Measurements from ENCODE around the gene THSD4. TPM values are rescaled to one million over a fixed set of nuclear protein-coding genes. Genes with fewer than 3 reads are reported as not detected.

The THSD4 gene
- total RNA-seq, 2 experiments from 2014 or later, result 0.08 TPM; not detected in 1

DNA sequence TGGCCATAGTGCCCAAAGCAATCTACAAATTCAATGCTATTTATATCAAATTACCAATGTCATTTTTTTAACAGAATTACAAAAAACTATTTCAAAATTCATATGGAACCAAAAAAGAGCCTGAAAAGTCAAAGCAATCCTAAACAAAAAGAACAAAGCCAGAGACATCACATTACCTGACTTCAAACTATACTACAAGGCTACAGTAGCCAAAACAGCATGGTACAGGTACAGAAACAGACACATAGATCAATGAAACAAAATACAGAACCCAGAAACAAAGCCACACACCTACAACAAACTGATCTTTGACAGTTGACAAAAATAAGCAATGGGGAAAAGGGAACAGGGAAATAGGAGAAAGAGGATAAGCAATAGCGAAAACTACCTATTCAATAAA is 26.6 kb upstream of the THSD4 start:
- CTCF ChIA-PET, result no interaction called here
- Mint-ChIP-seq H3K36me3 (ENCODE audit: low read depth) (no peaks in the 10 kb centered on the region), H3K27me3 (peaks cover 2% of the 10 kb centered on the region), H3K27ac (no peak overlapping the region), H3K9me3 (no peaks in the 10 kb centered on the region), H3K4me1 (no peaks in the 10 kb centered on the region), H3K4me3 (no peak overlapping the region)
- DNase-seq, result no peak
- POLR2A ChIA-PET, result no interaction called here

DNA sequence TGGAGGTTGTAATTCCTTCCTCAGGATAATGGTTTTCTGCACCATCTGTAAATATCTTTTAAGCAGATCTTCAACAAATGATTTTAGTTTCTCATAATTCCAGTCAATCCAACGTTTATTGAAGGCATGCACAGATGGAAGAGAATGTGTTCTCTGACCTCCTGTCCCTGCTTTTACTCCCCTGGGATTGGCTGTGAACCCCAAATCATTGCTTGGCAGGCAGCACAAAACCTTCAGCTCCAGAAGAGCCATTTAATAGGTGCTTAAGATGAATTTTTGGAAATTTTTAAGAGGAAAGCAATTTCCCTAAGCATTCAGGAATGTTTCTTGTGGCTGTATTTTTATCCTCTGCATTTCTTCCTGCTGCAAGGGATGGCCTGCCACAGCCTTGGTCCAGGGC is 25.5 kb upstream of the THSD4 start:
- no peaks in the 10 kb centered on the region for H3K4me1 Mint-ChIP-seq
- CTCF ChIA-PET, result no interaction called here
- POLR2A ChIA-PET, result no interaction called here
- no peak for DNase-seq
- H3K27ac Mint-ChIP-seq, result no peak overlapping the region
- H3K9me3 Mint-ChIP-seq, result no peaks in the 10 kb centered on the region
- no peak overlapping the region for H3K4me3 Mint-ChIP-seq
- no peaks in the 10 kb centered on the region for H3K36me3 Mint-ChIP-seq (ENCODE audit: low read depth)
- peaks cover 2% of the 10 kb centered on the region for H3K27me3 Mint-ChIP-seq

DNA sequence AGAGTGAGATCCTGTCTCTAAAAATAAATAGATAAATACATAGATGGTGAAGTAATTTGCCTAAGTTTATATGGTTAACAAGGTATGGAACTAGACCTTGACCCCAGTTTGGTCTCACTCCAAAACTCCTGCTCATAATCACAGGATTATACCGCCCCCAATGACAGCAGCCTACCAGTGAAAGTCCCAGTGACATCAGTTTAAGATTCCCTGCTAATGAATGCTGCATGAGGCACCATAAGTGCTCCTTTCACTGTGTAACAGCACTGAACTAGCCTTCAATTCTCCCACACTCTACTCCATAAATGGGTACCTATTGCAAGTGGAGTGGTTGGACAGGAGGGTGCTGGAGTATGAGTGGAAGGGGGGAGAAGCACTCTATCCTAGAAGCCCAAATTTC is 23.7 kb upstream of the THSD4 start:
- ChIA-PET CTCF (no interaction called here), POLR2A (no interaction called here)
- Mint-ChIP-seq H3K27me3 (peaks cover 2% of the 10 kb centered on the region), H3K4me1 (no peaks in the 10 kb centered on the region), H3K4me3 (no peak overlapping the region), H3K36me3 (ENCODE audit: low read depth) (no peaks in the 10 kb centered on the region), H3K27ac (no peak overlapping the region), H3K9me3 (no peaks in the 10 kb centered on the region)
- DNase-seq, result no peak

DNA sequence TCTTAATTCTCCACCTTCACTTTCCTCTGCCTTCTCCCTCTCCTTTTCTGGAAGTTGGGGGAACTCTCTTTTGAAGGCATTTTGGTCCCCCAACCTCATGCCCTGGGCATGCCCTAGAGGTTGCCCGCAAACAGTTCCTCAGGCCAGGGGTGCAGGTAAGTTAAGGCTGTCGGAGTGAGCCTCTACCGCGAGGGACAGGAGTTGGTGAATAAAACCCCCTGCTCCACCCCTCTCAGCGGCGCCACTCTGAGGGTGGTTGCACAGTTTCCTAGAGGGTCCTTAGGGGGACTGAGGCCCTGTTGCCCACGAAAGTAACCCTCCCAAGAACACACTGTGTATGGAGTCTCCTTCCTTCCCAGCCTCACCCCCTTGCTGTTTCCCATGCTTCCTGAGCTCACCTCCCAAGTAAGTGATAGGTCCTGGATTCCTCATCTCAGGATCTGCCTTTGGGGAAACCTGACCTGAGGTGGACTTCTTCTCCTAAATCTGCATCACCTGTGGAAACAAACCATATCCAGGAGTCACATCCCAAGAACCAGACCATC is 23.1 kb upstream of the THSD4 start:
- no peak overlapping the region for H3K27ac Mint-ChIP-seq
- H3K4me3 Mint-ChIP-seq, result no peak overlapping the region
- H3K9me3 Mint-ChIP-seq, result no peaks in the 10 kb centered on the region
- no peaks in the 10 kb centered on the region for H3K4me1 Mint-ChIP-seq
- H3K36me3 Mint-ChIP-seq (ENCODE audit: low read depth), result no peaks in the 10 kb centered on the region
- DNase-seq, result no peak
- ChIA-PET CTCF (no interaction called here), POLR2A (no interaction called here)
- peaks cover 2% of the 10 kb centered on the region for H3K27me3 Mint-ChIP-seq

DNA sequence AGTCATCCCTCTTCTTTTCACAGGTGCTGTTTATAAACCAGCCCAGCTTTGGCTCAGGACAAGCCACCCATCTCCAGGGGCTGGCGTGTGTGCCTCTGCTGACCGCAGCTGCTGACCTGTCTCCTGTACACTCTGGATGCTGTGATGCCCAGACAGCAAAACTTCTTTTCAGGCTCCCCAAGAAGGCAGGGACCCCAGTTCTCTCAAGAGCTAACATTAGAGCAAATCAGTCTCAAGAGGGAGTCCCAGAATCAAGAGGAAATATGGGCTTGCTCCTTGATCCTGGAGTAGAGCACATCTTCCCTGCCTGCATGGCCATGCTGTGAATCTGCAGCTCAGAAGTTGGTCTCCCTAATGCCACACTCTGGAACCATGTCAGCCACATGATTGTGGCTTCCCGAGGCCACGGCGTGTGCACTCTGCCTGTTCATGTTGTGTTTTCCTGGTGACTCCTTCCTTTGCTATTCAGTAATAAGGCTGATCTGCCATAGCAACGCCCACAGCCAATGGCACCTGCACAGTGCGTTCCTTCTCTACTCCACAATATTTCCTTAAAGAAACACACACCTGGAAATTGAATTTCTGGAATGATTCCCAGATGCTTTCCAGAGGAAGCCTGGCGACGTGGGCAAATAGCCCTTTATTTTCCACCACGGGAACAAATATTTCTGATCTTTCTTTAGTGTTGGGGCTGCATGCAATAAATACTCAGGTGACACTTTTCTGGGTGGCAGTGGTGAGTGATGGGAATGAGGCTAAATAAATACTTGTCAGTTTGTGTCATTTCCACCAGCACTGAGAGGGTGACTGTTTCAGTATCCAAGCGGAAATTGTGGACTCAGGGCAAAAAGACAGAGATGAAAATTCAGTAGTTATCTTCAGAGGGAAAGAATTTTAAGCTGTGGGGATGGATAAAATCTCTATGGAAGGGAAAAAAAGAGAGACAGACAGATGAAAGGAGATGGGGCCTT is 21.9 kb upstream of the THSD4 start:
- DNase-seq, result no peak
- POLR2A ChIA-PET, result no interaction called here
- H3K4me1 Mint-ChIP-seq, result no peaks in the 10 kb centered on the region
- H3K36me3 Mint-ChIP-seq (ENCODE audit: low read depth), result no peaks in the 10 kb centered on the region
- H3K9me3 Mint-ChIP-seq, result no peaks in the 10 kb centered on the region
- H3K4me3 Mint-ChIP-seq, result no peak overlapping the region
- H3K27ac Mint-ChIP-seq, result no peak overlapping the region
- CTCF ChIA-PET, result no interaction called here
- peaks cover 3% of the 10 kb centered on the region for H3K27me3 Mint-ChIP-seq

DNA sequence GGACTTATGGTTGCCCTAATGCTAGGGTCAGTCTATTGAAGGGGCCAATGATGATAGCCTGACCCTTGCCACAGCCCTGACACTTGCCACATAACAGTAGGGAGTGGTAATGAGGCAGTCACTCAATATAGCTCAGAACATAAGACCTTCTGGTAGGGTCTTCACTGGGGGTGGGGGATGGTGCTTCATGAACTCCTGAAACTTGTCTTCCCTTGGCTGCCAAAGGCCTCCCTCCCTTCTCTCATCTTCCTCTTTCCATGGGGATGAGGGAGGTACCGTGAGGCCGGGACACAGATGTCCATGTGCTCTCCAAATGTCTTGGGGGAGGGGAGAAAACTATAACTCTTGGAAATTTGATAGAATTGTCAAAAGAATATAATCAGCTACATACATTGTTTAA is 21.1 kb upstream of the THSD4 start:
- peaks cover 3% of the 10 kb centered on the region for H3K27me3 Mint-ChIP-seq
- H3K4me1 Mint-ChIP-seq, result no peaks in the 10 kb centered on the region
- H3K4me3 Mint-ChIP-seq, result no peak overlapping the region
- ChIA-PET CTCF (no interaction called here), POLR2A (no interaction called here)
- no peak for DNase-seq
- H3K9me3 Mint-ChIP-seq, result no peaks in the 10 kb centered on the region
- H3K27ac Mint-ChIP-seq, result no peak overlapping the region
- no peaks in the 10 kb centered on the region for H3K36me3 Mint-ChIP-seq (ENCODE audit: low read depth)

DNA sequence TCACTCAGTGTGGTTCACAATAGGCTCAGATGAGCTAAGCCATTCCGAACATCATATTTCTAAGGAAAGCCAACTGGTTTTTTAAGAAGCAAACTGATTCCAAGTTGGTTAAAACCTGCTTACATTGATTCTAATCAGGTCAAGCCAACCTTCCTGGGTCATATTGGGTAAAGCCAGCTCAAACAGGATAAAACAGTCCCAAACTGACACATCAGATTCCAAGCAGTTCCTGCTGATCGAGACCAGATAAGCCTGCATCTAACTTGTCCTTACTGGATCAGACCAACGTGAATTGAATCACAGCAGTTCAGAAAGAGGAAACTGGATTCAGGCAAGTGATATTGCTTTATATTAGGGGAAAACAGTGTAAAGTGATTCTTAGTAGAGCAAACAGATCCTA is 18.6 kb upstream of the THSD4 start:
- Mint-ChIP-seq H3K9me3 (no peaks in the 10 kb centered on the region), H3K27ac (no peak overlapping the region), H3K4me3 (no peak overlapping the region), H3K4me1 (no peaks in the 10 kb centered on the region), H3K27me3 (peaks cover 2% of the 10 kb centered on the region), H3K36me3 (ENCODE audit: low read depth) (no peaks in the 10 kb centered on the region)
- ChIA-PET POLR2A (no interaction called here), CTCF (no interaction called here)
- DNase-seq, result no peak

DNA sequence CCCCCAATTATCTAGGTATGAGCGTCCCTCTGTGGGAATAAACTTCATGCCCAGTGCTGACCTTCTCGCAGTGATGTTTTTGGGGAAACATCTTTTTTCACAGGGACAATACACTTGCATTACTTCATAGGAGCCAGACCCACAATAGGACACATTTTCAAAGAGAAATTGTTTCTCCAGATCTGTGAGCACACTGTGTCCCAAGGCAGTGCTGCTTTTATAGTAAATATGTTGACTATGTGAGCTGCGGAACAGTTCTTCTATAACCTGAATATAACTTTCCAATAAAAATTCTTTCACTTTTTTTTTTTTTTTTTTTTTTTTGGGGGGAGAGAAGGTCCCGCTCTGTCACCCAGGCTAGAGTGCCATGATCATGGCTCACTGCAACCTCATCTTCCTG is 17.4 kb upstream of the THSD4 start:
- ChIA-PET POLR2A (no interaction called here), CTCF (no interaction called here)
- peaks cover 2% of the 10 kb centered on the region for H3K27me3 Mint-ChIP-seq
- no peaks in the 10 kb centered on the region for H3K36me3 Mint-ChIP-seq (ENCODE audit: low read depth)
- H3K27ac Mint-ChIP-seq, result no peak overlapping the region
- H3K9me3 Mint-ChIP-seq, result no peaks in the 10 kb centered on the region
- no peak for DNase-seq
- no peaks in the 10 kb centered on the region for H3K4me1 Mint-ChIP-seq
- H3K4me3 Mint-ChIP-seq, result no peak overlapping the region

DNA sequence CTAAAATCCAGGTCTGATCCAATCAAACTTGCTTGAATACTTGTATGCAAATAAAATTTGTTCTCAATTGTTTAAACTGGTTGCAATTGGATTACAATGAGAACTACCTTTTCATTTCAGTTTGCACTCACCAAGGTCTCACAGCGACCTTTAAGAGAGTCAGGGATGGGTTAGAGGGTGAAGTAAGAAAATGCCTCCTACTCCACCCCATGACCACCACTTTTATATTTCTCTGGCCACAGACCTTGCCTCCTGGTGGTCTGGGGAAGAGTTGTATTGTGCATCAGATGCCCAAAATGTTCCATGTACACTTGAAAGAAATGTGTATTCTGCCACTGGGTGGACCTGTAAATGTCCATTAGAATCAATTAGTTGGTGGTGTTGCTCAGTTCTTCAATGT is 16.4 kb upstream of the THSD4 start:
- Mint-ChIP-seq H3K27ac (no peak overlapping the region), H3K4me1 (no peaks in the 10 kb centered on the region), H3K9me3 (no peaks in the 10 kb centered on the region), H3K4me3 (no peak overlapping the region), H3K27me3 (peaks cover 2% of the 10 kb centered on the region), H3K36me3 (ENCODE audit: low read depth) (no peaks in the 10 kb centered on the region)
- ChIA-PET POLR2A (no interaction called here), CTCF (no interaction called here)
- DNase-seq, result no peak

DNA sequence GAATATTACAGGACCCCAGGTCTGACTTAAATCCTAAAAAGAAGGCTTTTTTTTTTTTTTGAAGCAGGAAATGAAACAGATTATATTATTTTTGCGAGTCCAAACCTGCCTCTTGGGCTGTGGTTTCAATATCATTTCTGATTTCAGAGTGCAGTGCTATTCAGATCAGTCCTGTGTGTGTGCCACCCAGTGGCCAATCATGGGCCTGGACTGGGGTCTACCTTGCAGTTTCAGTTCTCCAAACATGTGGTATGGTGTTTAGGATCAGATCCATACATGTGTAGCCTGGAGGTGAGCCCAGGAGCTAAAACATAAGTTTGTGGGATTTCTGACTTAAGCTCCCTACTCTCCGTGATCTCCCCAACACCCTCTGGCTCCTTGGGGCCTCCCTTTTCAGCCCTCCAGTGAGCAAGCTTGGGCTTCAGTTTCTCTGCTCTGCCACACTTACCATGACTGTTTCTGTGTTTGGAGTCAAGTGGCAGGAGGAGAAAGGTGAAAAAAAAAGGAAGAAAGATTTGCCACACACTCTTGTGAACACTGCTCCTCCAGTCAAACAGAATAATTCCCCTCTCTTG is 12.1 kb upstream of the THSD4 start:
- no peaks in the 10 kb centered on the region for H3K27me3 Mint-ChIP-seq
- H3K36me3 Mint-ChIP-seq (ENCODE audit: low read depth), result no peaks in the 10 kb centered on the region
- no peaks in the 10 kb centered on the region for H3K9me3 Mint-ChIP-seq
- ChIA-PET CTCF (interaction anchor here (0.9 kb wide), 1 partner anchor 9 kb away, joined by 3 read pairs; no protein-coding TSS in a partner anchor), POLR2A (no interaction called here)
- no peaks in the 10 kb centered on the region for H3K4me1 Mint-ChIP-seq
- no peak overlapping the region for H3K4me3 Mint-ChIP-seq
- no peak overlapping the region for H3K27ac Mint-ChIP-seq
- DNase-seq, result no peak

DNA sequence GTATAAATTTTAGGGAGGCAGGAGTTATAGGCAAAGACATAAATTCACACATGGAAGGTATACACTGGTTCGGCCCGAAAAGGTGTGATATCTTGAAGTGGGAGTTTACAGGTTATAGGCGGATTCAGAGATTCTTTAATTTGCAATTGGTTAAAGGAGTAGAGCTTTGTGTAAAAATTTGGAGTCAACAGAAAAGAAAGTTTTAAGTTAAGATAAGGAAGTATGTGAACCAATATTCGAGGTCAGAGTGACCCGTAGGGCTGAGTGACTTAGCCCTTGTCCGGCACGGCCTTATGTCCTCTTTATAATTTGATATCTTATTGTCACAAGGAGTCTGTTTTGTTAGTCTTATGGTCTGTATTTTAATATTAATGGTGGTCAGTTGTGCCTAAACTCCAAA is 10.6 kb upstream of the THSD4 start:
- ChIA-PET POLR2A (no interaction called here), CTCF (interaction anchor here (1.0 kb wide), 1 partner anchor 10 kb away, joined by 4 read pairs; no protein-coding TSS in a partner anchor)
- H3K36me3 Mint-ChIP-seq (ENCODE audit: low read depth), result no peaks in the 10 kb centered on the region
- no peaks in the 10 kb centered on the region for H3K4me1 Mint-ChIP-seq
- H3K4me3 Mint-ChIP-seq, result no peak overlapping the region
- no peak for DNase-seq
- H3K27ac Mint-ChIP-seq, result no peak overlapping the region
- H3K27me3 Mint-ChIP-seq, result no peaks in the 10 kb centered on the region
- no peaks in the 10 kb centered on the region for H3K9me3 Mint-ChIP-seq

DNA sequence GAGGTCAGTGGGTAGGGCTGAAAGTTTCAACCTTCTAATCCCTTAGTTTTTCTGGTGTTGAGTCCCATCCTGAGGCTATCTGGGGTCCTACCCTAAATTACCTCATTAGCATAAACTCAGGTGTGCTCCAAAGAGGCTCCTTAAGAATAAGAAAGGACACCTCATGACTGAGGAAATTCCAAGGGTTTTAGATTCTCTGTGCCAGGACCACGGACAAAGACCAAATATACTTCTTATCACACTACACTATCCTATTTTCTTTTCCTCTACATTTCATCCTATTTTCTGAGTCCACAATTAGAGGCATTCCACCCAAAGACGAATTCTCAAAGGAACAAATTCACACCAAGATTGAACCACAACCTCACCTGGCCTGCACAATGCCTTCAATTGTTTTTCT is 9.8 kb upstream of the THSD4 start:
- H3K27ac Mint-ChIP-seq, result no peak overlapping the region

DNA sequence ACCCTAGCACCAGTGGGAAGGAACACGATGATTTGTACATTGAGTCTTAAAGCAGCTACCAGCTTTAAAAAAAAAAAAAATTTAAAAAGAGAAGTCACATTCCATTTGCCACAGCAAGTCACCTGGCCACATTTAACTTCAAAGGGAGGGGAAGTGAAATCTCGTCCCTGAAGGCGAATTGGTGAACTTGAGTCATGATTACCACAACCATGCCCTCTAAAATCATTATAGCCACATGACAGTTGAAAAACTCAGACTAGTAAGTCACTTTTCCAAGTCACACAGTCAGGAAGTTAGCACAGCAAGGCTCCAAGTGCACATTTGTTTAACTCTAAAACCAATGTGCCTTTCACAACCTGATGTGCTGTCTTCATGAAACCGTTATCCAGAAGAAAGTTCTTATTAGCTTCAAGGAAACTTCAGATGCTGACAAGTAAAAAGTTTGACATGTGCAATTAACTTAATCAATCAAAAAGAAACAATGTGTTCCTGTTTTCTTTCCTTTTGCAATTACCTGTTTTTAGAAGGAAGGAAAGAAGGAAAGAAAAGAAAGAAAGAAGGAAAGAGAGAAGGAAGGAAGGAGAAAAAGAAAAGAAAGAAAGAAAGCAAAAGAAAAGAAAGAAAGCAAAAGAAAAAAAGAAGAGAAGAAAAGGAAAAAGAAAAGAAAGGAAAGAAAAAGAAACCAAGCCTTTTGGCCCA is 8.3 kb upstream of the THSD4 start:
- no peak overlapping the region for H3K27ac Mint-ChIP-seq
- H3K4me1 Mint-ChIP-seq, result no peaks in the 10 kb centered on the region
- H3K27me3 Mint-ChIP-seq, result no peaks in the 10 kb centered on the region
- ChIA-PET POLR2A (no interaction called here), CTCF (no interaction called here)
- no peak overlapping the region for H3K4me3 Mint-ChIP-seq
- no peaks in the 10 kb centered on the region for H3K36me3 Mint-ChIP-seq (ENCODE audit: low read depth)
- DNase-seq, result no peak
- no peaks in the 10 kb centered on the region for H3K9me3 Mint-ChIP-seq

More for the DNA sequence above, 9.8 kb upstream of the THSD4 start:
- H3K27me3 Mint-ChIP-seq, result no peaks in the 10 kb centered on the region
- CTCF ChIA-PET, result no interaction called here
- H3K4me1 Mint-ChIP-seq, result no peaks in the 10 kb centered on the region
- no peaks in the 10 kb centered on the region for H3K9me3 Mint-ChIP-seq
- no peak for DNase-seq
- H3K4me3 Mint-ChIP-seq, result no peak overlapping the region
- POLR2A ChIA-PET, result no interaction called here
- no peaks in the 10 kb centered on the region for H3K36me3 Mint-ChIP-seq (ENCODE audit: low read depth)
